ENCODE results near the gene RFC2. TPM values are rescaled to one million over a fixed set of nuclear protein-coding genes. Genes with fewer than 3 reads are reported as not detected.

The RFC2 gene
- total and polyA plus RNA-seq, 10 of the 15 experiments (the other 5 are each of a cell fraction or from before 2014, with no cell fraction given): 25.8 to 145 (median 90.9) TPM

DNA sequence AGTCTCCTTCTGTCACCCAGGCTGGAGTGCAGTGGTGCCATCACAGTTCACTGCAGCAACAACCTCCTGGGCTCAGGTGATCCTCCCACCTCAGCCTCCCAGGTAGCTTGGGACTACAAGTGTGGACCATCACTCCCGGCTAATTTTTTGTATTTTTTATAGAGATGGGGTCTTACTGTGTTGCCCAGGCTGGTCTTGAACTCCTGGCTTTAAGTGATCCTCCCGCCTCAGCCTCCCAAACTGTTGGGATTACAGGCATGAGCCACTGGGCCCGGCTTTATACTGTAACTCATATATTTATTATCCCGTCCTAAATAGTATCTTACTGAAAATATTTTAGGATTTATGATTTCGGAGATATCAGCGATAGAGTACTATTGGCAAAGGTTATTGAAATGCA, 69.2 kb downstream of the RFC2 start (continued):
- no peak for TF ChIP-seq REST (IDR thresholded peaks at IDR 0.05; ENCODE audit: low read depth, low read length)

DNA sequence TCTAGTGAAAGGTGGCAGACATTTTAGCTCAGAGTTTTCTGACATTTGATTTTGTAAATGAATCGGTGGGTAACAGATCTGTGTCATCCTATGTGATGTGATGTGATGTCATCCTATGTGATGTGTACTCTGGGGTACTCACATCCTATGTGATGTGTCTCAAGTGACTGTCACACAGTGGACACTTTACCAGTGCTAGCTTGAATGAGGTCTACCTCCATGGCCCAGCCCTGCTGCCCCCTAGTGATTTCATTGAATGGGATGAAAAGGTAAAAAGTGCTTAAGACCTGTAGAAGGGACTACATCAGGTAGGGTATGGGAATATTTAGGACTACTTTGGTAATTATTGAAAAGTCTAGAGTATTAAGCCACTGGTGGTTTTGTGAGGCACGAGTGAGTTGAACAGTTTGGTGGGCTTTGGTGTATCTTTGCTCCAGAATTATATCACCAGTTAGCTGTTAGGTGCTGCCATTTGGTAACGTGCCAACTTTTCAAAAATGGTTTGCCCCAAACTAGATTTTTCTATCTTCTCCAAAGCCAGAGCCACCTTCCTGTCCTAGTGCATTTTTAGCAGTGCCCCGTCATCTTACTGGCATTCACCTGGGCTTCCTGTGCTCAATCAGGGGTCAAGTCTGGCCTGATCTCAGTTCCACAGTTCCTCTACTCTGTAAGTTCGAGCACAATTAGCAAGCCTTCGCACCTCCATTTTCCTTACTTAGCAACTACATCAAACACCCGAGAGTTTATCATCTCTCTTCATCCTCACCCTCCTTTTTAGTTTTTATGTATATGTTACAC, 70.3 kb downstream of the RFC2 start:
- Histone ChIP-seq H3K4me2 (ENCODE audit: control insufficient read depth, insufficient read depth) (no peak overlapping the region), H3K9ac (ENCODE audit: control insufficient read depth, insufficient read depth, low read length) (no peak overlapping the region), H3K27ac (ENCODE audit: control insufficient read depth, insufficient read depth) (no peak overlapping the region), H3K9me3 (replicated peaks; ENCODE audit: control insufficient read depth, insufficient read depth, low read length) (no peaks in the 10 kb centered on the region), H3K4me3 (no peak overlapping the region), H3K36me3 (ENCODE audit: control insufficient read depth in 2 of 2, insufficient read depth in 2 of 2, low read length in 1 of 2) (peaks cover 13 to 14% of the 10 kb centered on the region in 2 experiments), H3K27me3 (replicated peaks in 1 of 2; ENCODE audit: control insufficient read depth in 2 of 2, insufficient read depth in 2 of 2, low read length in 1 of 2) (no peaks in the 10 kb centered on the region), H3K79me2 (ENCODE audit: control insufficient read depth, insufficient read depth, low read length) (peaks cover 98% of the 10 kb centered on the region), H4K20me1 (ENCODE audit: control insufficient read depth, insufficient read depth) (peaks cover 24% of the 10 kb centered on the region), H2AFZ (ENCODE audit: control insufficient read depth, low read depth, low read length) (no peak overlapping the region), H3K4me1 (ENCODE audit: control insufficient read depth, insufficient read depth, low read length) (no peaks in the 10 kb centered on the region)
- peak; percentile 76 for ATAC-seq
- BruUV-seq (replicated peaks): no TSS peak
- intact Hi-C loops (cut with micrococcal nuclease; ENCODE audit: unreplicated experiment): loop anchor here (5.0 kb wide), 1 partner anchor 117 kb away; no protein-coding TSS in a partner anchor
- ChIA-PET POLR2A (interaction anchor here (0.5 to 1.0 kb wide), 4 partner anchors 8 to 106 kb away, joined by 3 to 8 read pairs (median 4); no protein-coding TSS in a partner anchor), RAD21 (ENCODE audit: unreplicated experiment) (interaction anchor here (0.6 to 2.8 kb wide), 10 partner anchors 9 to 218 kb away, joined by 3 to 20 read pairs (median 4); partner anchors contain the start of genes EIF4H and LIMK1), CTCF (interaction anchor here (0.6 to 3.2 kb wide), 22 partner anchors 7 to 217 kb away, joined by 3 to 51 read pairs (median 4); partner anchors contain the start of gene EIF4H), SMC1A (ENCODE audit: uncharacterized antibody, unreplicated experiment) (interaction anchor here (0.8 to 1.8 kb wide), 9 partner anchors 8 to 217 kb away, joined by 3 to 10 read pairs (median 4); no protein-coding TSS in a partner anchor)
- TF ChIP-seq, protein P1, sequence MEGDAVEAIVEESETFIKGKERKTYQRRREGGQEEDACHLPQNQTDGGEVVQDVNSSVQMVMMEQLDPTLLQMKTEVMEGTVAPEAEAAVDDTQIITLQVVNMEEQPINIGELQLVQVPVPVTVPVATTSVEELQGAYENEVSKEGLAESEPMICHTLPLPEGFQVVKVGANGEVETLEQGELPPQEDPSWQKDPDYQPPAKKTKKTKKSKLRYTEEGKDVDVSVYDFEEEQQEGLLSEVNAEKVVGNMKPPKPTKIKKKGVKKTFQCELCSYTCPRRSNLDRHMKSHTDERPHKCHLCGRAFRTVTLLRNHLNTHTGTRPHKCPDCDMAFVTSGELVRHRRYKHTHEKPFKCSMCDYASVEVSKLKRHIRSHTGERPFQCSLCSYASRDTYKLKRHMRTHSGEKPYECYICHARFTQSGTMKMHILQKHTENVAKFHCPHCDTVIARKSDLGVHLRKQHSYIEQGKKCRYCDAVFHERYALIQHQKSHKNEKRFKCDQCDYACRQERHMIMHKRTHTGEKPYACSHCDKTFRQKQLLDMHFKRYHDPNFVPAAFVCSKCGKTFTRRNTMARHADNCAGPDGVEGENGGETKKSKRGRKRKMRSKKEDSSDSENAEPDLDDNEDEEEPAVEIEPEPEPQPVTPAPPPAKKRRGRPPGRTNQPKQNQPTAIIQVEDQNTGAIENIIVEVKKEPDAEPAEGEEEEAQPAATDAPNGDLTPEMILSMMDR (IDR thresholded peaks at IDR 0.05 in 2 of 3, conservative IDR thresholded peaks at IDR 0.05 in 1 of 3; ENCODE audit: control insufficient read depth in 2 of 3, extremely low read depth in 1 of 3, insufficient read depth in 1 of 3, low read depth in 3 of 3, low read length in 3 of 3): peak; percentile 35 to 55 (median 44)
- TF ChIP-seq SMC3 (IDR thresholded peaks at IDR 0.05; ENCODE audit: borderline replicate concordance, low read length): peak; percentile 44; the same call in 1 of the 2 replicates
- TF ChIP-seq, protein P2, sequence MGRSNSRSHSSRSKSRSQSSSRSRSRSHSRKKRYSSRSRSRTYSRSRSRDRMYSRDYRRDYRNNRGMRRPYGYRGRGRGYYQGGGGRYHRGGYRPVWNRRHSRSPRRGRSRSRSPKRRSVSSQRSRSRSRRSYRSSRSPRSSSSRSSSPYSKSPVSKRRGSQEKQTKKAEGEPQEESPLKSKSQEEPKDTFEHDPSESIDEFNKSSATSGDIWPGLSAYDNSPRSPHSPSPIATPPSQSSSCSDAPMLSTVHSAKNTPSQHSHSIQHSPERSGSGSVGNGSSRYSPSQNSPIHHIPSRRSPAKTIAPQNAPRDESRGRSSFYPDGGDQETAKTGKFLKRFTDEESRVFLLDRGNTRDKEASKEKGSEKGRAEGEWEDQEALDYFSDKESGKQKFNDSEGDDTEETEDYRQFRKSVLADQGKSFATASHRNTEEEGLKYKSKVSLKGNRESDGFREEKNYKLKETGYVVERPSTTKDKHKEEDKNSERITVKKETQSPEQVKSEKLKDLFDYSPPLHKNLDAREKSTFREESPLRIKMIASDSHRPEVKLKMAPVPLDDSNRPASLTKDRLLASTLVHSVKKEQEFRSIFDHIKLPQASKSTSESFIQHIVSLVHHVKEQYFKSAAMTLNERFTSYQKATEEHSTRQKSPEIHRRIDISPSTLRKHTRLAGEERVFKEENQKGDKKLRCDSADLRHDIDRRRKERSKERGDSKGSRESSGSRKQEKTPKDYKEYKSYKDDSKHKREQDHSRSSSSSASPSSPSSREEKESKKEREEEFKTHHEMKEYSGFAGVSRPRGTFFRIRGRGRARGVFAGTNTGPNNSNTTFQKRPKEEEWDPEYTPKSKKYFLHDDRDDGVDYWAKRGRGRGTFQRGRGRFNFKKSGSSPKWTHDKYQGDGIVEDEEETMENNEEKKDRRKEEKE (IDR thresholded peaks at IDR 0.05): no peak
- peak; percentile 44 for TF ChIP-seq RAD21 (IDR thresholded peaks at IDR 0.05; ENCODE audit: insufficient read depth, low read depth, low read length)
- 0 out of 2 replicates have a peak, but pooled peaks have one; percentile 21 for TF ChIP-seq CREB1 (IDR thresholded peaks at IDR 0.05; ENCODE audit: low read depth)
- no peak for TF ChIP-seq RCOR1 (conservative IDR thresholded peaks at IDR 0.05; ENCODE audit: low read depth, low read length)
- TF ChIP-seq SREBF2 (IDR thresholded peaks at IDR 0.05; ENCODE audit: low read length): no peak
- in situ Hi-C loops (cut with MboI): no loop called here
- FAIRE-seq: no peak
- DNase-seq (ENCODE audit: low read depth, low spot score): no peak
- WGBS (ENCODE audit: insufficient coverage, insufficient replicate concordance, low lambda C conversion rate, missing lambda C conversion rate): 32% methylated on average over 7 of the region's 7 CpGs
